ENCODE data around the gene ZSCAN22.

Gene ZSCAN22

GRCh38 chr19:58361900-58362271, 35.1 kb downstream of the ZSCAN22 start:
- Histone ChIP-seq H3K36me3 (replicated peaks in 1 of 2; ENCODE audit: control insufficient read depth in 2 of 2, insufficient read depth in 2 of 2, low read length in 2 of 2) (peaks cover 4 to 7% of the 10 kb centered on the region in 2 donors), H4K91ac (ENCODE audit: low read depth, low read length, poor library complexity) (peak overlapping the region; percentile 99), H3K14ac (ENCODE audit: low read length) (peak overlapping the region; percentile 98), H3K27ac (replicated peaks; ENCODE audit: low read length) (peak overlapping the region; percentile 95), H2BK12ac (ENCODE audit: low read length) (peak overlapping the region; percentile 73), H4K8ac (ENCODE audit: low read depth, low read length) (peak overlapping the region; percentile 99), H3K18ac (ENCODE audit: low read length) (peak overlapping the region; percentile 97), H3K9ac (ENCODE audit: low read depth, low read length, poor library complexity) (peak overlapping the region; percentile 99), H3K23ac (ENCODE audit: low read depth, low read length, poor library complexity) (peak overlapping the region; percentile 99), H3K27me3 (ENCODE audit: control insufficient read depth in 3 of 3, insufficient read depth in 3 of 3, low read depth in 1 of 3, low read length in 3 of 3) (no peaks in the 10 kb centered on the region), H2BK5ac (ENCODE audit: low read length) (peak overlapping the region; percentile 99), H3K4ac (ENCODE audit: low read length) (peak overlapping the region; percentile 99), H3K9me3 (replicated peaks in 1 of 2; ENCODE audit: control insufficient read depth in 2 of 2, insufficient read depth in 1 of 2, low read depth in 1 of 2, low read length in 2 of 2) (no peaks in the 10 kb centered on the region), H2AK5ac (ENCODE audit: low read depth, low read length) (peak overlapping the region; percentile 100), H2BK120ac (ENCODE audit: low read depth, low read length) (peak overlapping the region; percentile 99), H3K79me1 (ENCODE audit: low read depth, low read length) (peaks cover 15% of the 10 kb centered on the region), H2BK15ac (ENCODE audit: low read length) (peak overlapping the region; percentile 81), H3K4me1 (ENCODE audit: control insufficient read depth in 2 of 2, insufficient read depth in 1 of 2, low read depth in 1 of 2, low read length in 2 of 2) (peaks cover 0 to 3% of the 10 kb centered on the region in 2 donors), H3K4me3 (ENCODE audit: low read length in 2 of 2) (peak overlapping the region; percentile 92 to 99), H3K4me2 (ENCODE audit: insufficient read depth, low read length, poor library complexity, severe bottlenecking) (peak overlapping the region; percentile 99), H2AFZ (ENCODE audit: low read length) (peak overlapping the region; percentile 98)
- DNase-seq (ENCODE audit: low spot score), result peak; percentile 61
- WGBS, 2 donors (ENCODE audit: extremely low coverage in 2 of 2, insufficient read length in 2 of 2, insufficient replicate concordance in 1 of 2), result no CpG with 5 or more reads among the region's 28 CpGs

- H4K91ac ChIP-seq (ENCODE audit: low read depth, low read length, poor library complexity), result peak within 1 kb of the TSS; percentile 99
- H3K4me2 ChIP-seq (ENCODE audit: insufficient read depth, low read length, poor library complexity, severe bottlenecking), result peak within 1 kb of the TSS; percentile 99
- peak within 1 kb of the TSS; percentile 99 for H3K23ac ChIP-seq (ENCODE audit: low read depth, low read length, poor library complexity)
- H3K27ac ChIP-seq (replicated peaks; ENCODE audit: low read length), result peak within 1 kb of the TSS; percentile 95
- H3K79me1 ChIP-seq (ENCODE audit: low read depth, low read length), result peaks cover 16% of the 10 kb centered on the region
- peak within 1 kb of the TSS; percentile 99 for H3K4ac ChIP-seq (ENCODE audit: low read length)
- peak within 1 kb of the TSS; percentile 81 for H2BK15ac ChIP-seq (ENCODE audit: low read length)
- H3K27me3 ChIP-seq (ENCODE audit: control insufficient read depth in 3 of 3, insufficient read depth in 3 of 3, low read depth in 1 of 3, low read length in 3 of 3), result no peaks in the 10 kb centered on the region
- peak; percentile 96 for DNase-seq (ENCODE audit: low spot score)
- peak within 1 kb of the TSS; percentile 99 for H2BK5ac ChIP-seq (ENCODE audit: low read length)
- H3K4me3 ChIP-seq (ENCODE audit: low read length in 2 of 2), result peak within 1 kb of the TSS; percentile 92 to 99
- H2BK12ac ChIP-seq (ENCODE audit: low read length), result peak within 1 kb of the TSS; percentile 73
- peak within 1 kb of the TSS; percentile 99 for H4K8ac ChIP-seq (ENCODE audit: low read depth, low read length)
- peaks cover 0 to 3% of the 10 kb centered on the region in 2 donors for H3K4me1 ChIP-seq (ENCODE audit: control insufficient read depth in 2 of 2, insufficient read depth in 1 of 2, low read depth in 1 of 2, low read length in 2 of 2)
- H3K14ac ChIP-seq (ENCODE audit: low read length), result peak within 1 kb of the TSS; percentile 98
- peak within 1 kb of the TSS; percentile 99 for H3K9ac ChIP-seq (ENCODE audit: low read depth, low read length, poor library complexity)
- WGBS, 2 donors (ENCODE audit: extremely low coverage in 2 of 2, insufficient read length in 2 of 2, insufficient replicate concordance in 1 of 2), result no CpG with 5 or more reads among the region's 74 CpGs
- H2AFZ ChIP-seq (ENCODE audit: low read length), result peak within 1 kb of the TSS; percentile 98
- H3K9me3 ChIP-seq (replicated peaks in 1 of 2; ENCODE audit: control insufficient read depth in 2 of 2, insufficient read depth in 1 of 2, low read depth in 1 of 2, low read length in 2 of 2), result no peaks in the 10 kb centered on the region
- peaks cover 6 to 9% of the 10 kb centered on the region in 2 donors for H3K36me3 ChIP-seq (replicated peaks in 1 of 2; ENCODE audit: control insufficient read depth in 2 of 2, insufficient read depth in 2 of 2, low read length in 2 of 2)
- peak within 1 kb of the TSS; percentile 100 for H2AK5ac ChIP-seq (ENCODE audit: low read depth, low read length)
- H2BK120ac ChIP-seq (ENCODE audit: low read depth, low read length), result peak within 1 kb of the TSS; percentile 99
- peak within 1 kb of the TSS; percentile 98 for H3K18ac ChIP-seq (ENCODE audit: low read length)
Observed at GRCh38 chr19:58362272-58362994, 35.6 kb downstream of the ZSCAN22 start, which contains the start of gene ZNF497. ZNF497 (minus strand) TSS chr19:58362751; CDS start chr19:58357635, 5,116 bp downstream.

GRCh38 chr19:58364146-58364545, 37.4 kb downstream of the ZSCAN22 start:
- Histone ChIP-seq H3K9ac (ENCODE audit: low read depth, low read length, poor library complexity) (no peak overlapping the region), H3K14ac (ENCODE audit: low read length) (no peak overlapping the region), H3K4me2 (ENCODE audit: insufficient read depth, low read length, poor library complexity, severe bottlenecking) (no peak overlapping the region), H3K79me1 (ENCODE audit: low read depth, low read length) (peaks cover 10% of the 10 kb centered on the region), H3K27me3 (ENCODE audit: control insufficient read depth in 3 of 3, insufficient read depth in 3 of 3, low read depth in 1 of 3, low read length in 3 of 3) (no peaks in the 10 kb centered on the region), H3K27ac (replicated peaks; ENCODE audit: low read length) (no peak overlapping the region), H3K4me3 (ENCODE audit: low read length in 2 of 2) (no peak overlapping the region), H3K9me3 (replicated peaks in 1 of 2; ENCODE audit: control insufficient read depth in 2 of 2, insufficient read depth in 1 of 2, low read depth in 1 of 2, low read length in 2 of 2) (no peaks in the 10 kb centered on the region), H4K8ac (ENCODE audit: low read depth, low read length) (no peak overlapping the region), H4K91ac (ENCODE audit: low read depth, low read length, poor library complexity) (no peak overlapping the region), H3K4me1 (ENCODE audit: control insufficient read depth in 2 of 2, insufficient read depth in 1 of 2, low read depth in 1 of 2, low read length in 2 of 2) (peaks cover 0 to 3% of the 10 kb centered on the region in 2 donors), H2BK120ac (ENCODE audit: low read depth, low read length) (no peak overlapping the region), H2BK15ac (ENCODE audit: low read length) (no peak overlapping the region), H2AK5ac (ENCODE audit: low read depth, low read length) (no peak overlapping the region), H3K18ac (ENCODE audit: low read length) (no peak overlapping the region), H3K23ac (ENCODE audit: low read depth, low read length, poor library complexity) (no peak overlapping the region), H2BK12ac (ENCODE audit: low read length) (no peak overlapping the region), H3K36me3 (replicated peaks in 1 of 2; ENCODE audit: control insufficient read depth in 2 of 2, insufficient read depth in 2 of 2, low read length in 2 of 2) (peaks cover 6 to 14% of the 10 kb centered on the region in 2 donors), H3K4ac (ENCODE audit: low read length) (no peak overlapping the region), H2BK5ac (ENCODE audit: low read length) (no peak overlapping the region), H2AFZ (ENCODE audit: low read length) (no peak overlapping the region)
- WGBS, 2 donors (ENCODE audit: extremely low coverage in 2 of 2, insufficient read length in 2 of 2, insufficient replicate concordance in 1 of 2), result no CpG with 5 or more reads among the region's 5 CpGs
- DNase-seq (ENCODE audit: low spot score), result no peak

GRCh38 chr19:58366585-58367430, 40.0 kb downstream of the ZSCAN22 start:
- Histone ChIP-seq H4K91ac (ENCODE audit: low read depth, low read length, poor library complexity) (no peak overlapping the region), H3K27me3 (ENCODE audit: control insufficient read depth in 3 of 3, insufficient read depth in 3 of 3, low read depth in 1 of 3, low read length in 3 of 3) (no peaks in the 10 kb centered on the region)

More at GRCh38 chr19:58366585-58367430, 40.0 kb downstream of the ZSCAN22 start:
- H3K4ac ChIP-seq (ENCODE audit: low read length), result no peak overlapping the region
- no peaks in the 10 kb centered on the region for H3K4me1 ChIP-seq (ENCODE audit: control insufficient read depth in 2 of 2, insufficient read depth in 1 of 2, low read depth in 1 of 2, low read length in 2 of 2)
- no peak overlapping the region for H3K27ac ChIP-seq (replicated peaks; ENCODE audit: low read length)
- no peak overlapping the region for H3K14ac ChIP-seq (ENCODE audit: low read length)
- no peak overlapping the region for H2BK120ac ChIP-seq (ENCODE audit: low read depth, low read length)
- WGBS, 2 donors (ENCODE audit: extremely low coverage in 2 of 2, insufficient read length in 2 of 2, insufficient replicate concordance in 1 of 2), result no CpG with 5 or more reads among the region's 32 CpGs
- H2BK5ac ChIP-seq (ENCODE audit: low read length), result no peak overlapping the region
- peaks cover 8 to 17% of the 10 kb centered on the region in 2 donors for H3K36me3 ChIP-seq (replicated peaks in 1 of 2; ENCODE audit: control insufficient read depth in 2 of 2, insufficient read depth in 2 of 2, low read length in 2 of 2)
- no peaks in the 10 kb centered on the region for H3K9me3 ChIP-seq (replicated peaks in 1 of 2; ENCODE audit: control insufficient read depth in 2 of 2, insufficient read depth in 1 of 2, low read depth in 1 of 2, low read length in 2 of 2)
- H3K18ac ChIP-seq (ENCODE audit: low read length), result no peak overlapping the region
- H4K8ac ChIP-seq (ENCODE audit: low read depth, low read length), result peak overlapping the region; percentile 65
- DNase-seq (ENCODE audit: low spot score), result no peak
- H3K23ac ChIP-seq (ENCODE audit: low read depth, low read length, poor library complexity), result peak overlapping the region; percentile 43
- H2AFZ ChIP-seq (ENCODE audit: low read length), result no peak overlapping the region
- H2BK15ac ChIP-seq (ENCODE audit: low read length), result no peak overlapping the region
- H3K4me3 ChIP-seq (ENCODE audit: low read length in 2 of 2), result no peak overlapping the region
- H2AK5ac ChIP-seq (ENCODE audit: low read depth, low read length), result no peak overlapping the region
- no peak overlapping the region for H3K4me2 ChIP-seq (ENCODE audit: insufficient read depth, low read length, poor library complexity, severe bottlenecking)
- H2BK12ac ChIP-seq (ENCODE audit: low read length), result no peak overlapping the region
- H3K79me1 ChIP-seq (ENCODE audit: low read depth, low read length), result peaks cover 10% of the 10 kb centered on the region
- no peak overlapping the region for H3K9ac ChIP-seq (ENCODE audit: low read depth, low read length, poor library complexity)

Measured in neuronal stem cell (in vitro differentiated cells).